HG02642 (cell line): ENCODE data around the gene NCOR1.
"Not testable (repeated sequence)": the region's sequence is repeated elsewhere in the genome, so short reads cannot be mapped to it uniquely, and the experiment has no call there.

Experiments used
- ATAC-seq: cut with Tn5 transposase; IDR thresholded peaks from one replicate; pipeline ENCODE4 v1.9.1; 2021; ENCODE audit warnings: mild to moderate bottlenecking; ENCODE audit not compliant: unreplicated experiment, poor library complexity

The NCOR1 gene

DNA sequence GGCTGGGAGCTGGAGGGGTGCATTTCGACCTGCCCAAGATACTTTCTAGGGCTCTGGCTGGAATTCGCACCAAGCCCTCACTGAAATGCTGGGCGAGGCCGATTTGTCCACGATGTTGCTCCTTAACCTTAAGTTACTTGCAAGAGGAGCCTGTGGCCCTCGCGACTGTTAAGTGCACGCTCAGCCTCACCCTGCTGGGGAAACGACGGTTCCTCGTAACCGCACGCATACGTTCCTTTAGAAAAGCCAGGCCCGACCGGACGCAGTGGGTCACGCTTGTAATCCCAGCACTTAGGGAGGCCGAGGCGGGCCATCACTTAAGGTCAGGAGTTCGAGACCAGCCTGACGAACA lies 607 bp upstream of the NCOR1 start:
- no peak for ATAC-seq

GRCh38 chr17:16215002-16215272 lies 397 bp downstream of the NCOR1 start:
- peak; percentile 41 for ATAC-seq

GRCh38 chr17:16214190-16215001 lies 938 bp downstream of the NCOR1 start:
- ATAC-seq, result no peak

DNA sequence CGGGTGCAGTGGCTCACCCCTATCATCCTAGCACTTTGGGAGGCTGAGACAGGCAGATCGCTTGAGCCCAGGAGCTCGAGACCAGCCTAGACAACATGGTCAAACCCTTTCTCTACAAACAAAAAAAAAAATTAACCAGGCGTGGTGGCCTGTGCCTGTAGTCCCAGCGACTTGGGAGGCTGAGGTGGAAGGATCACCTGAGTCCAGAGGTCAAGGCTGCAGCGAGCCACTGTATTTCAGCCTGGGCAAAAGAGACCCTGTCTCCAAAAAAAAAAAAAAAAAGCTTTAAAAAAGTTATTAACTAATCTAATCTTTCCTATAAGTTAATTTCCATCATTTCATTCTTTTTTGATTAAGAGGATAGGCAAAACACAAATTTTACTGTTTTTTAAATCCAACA lies 2.5 kb downstream of the NCOR1 start:
- ATAC-seq, result no peak

GRCh38 chr17:16211590-16211989 lies 3.7 kb downstream of the NCOR1 start:
- no peak for ATAC-seq

DNA sequence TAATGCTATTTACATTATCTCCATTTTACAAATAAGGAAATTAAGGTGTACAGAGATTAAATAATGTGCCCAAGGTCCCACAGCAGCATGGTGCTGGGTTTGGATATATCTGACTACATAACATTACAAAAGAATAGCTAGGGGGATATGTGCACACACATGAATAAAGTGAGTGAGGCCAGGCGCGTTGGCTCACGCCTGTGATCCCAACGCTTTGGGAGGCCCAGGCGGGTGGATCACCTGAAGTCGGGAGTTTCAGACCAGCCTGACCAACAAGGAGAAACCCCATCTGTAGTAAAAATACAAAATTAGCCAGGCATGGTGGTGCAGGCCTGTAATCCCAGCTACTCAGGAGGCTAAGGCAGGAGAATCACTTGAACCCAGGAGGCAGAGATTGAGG lies 10.6 kb downstream of the NCOR1 start:
- not testable (repeated sequence) for ATAC-seq

GRCh38 chr17:16202554-16203500 lies 12.5 kb downstream of the NCOR1 start:
- ATAC-seq, result not testable (repeated sequence)

DNA sequence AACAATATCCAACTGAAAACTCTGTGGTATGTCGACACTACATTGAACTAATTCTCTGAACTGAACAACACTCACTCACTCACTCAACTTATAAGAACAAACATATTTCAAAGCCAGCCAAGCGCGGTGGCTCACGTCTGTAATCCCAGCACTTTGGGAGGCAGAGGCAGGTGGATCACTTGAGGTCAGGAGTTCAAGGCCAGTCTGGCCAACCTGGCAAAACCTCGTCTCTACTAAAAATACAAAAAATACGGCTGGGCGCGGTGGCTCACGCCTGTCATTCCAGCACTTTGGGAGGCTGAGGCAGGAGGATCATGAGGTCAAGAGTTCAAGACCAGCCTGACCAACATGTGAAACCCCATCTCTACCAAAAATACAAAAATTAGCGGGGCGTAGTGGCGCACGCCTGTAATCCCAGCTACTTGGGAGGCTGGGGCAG lies 13.6 kb downstream of the NCOR1 start:
- ATAC-seq, result not testable (repeated sequence)

GRCh38 chr17:16199093-16199492 lies 16.2 kb downstream of the NCOR1 start:
- ATAC-seq, result no peak

DNA sequence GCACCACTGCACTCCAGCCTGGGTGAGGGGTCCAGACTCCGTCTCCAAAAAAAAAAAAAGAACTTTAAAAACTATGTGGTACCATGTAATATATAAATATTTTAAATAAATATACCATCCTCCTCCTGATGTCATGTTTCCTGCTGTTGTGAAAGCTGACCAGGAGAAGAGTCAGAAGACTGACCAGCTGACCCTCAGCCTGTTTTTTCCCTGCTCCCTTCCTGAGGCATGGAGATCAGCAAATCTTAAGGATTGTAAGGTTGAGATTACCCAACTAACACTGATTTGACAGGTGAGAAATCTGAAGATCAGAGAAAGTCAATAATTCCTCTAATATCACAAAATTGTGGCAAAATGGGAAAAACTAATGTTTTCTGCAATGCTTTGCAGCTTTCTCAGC lies 18.1 kb downstream of the NCOR1 start:
- ATAC-seq, result no peak

DNA sequence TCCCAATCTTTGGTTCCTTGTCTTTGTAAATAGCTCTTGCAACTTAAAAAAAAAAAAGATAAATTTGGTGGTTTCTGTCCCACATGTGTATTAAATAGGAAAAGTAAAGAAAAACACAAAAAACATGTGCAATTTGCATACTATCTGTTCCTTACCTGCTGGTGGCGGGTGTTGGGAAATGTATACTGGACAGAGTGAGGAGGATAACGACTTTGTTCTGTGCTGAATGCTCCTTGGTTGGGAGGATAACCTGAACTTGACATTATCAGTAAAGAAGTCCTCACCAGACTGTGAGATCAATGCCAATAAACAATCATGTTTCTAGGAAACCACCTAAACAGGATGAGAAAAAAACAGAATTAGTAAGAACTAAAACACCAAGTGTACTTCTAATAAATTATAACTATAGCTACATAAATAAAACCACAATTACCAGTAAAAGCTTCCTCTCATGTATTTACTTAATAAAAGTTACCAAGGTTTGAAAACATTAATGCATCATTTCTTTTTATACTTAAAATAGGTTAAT lies 21.0 kb downstream of the NCOR1 start:
- ATAC-seq, result not testable (repeated sequence)

DNA sequence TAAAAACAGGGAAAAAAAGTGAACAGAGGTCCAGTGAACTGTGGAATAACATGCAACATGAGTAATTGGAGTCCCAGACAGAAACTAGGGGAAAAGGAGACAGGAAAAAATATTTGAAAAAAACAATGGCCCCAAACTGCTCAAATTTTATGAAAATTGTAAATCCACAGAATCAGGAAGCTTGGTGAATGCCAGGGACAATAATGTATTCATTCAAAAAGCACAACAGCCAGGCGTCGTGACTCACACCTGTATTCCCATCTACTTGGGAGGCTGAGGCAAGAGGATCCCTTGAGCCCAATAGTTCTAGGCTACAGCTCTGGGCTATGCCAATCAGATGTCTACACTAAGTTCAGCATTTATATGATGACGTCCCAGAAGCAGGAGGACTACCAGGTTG lies 23.7 kb downstream of the NCOR1 start:
- no peak for ATAC-seq

GRCh38 chr17:16190703-16191360 lies 24.5 kb downstream of the NCOR1 start:
- ATAC-seq, result no peak

- no peak for ATAC-seq
These were observed 25.5 kb downstream of the NCOR1 start for GRCh38 chr17:16189791-16190348.

DNA sequence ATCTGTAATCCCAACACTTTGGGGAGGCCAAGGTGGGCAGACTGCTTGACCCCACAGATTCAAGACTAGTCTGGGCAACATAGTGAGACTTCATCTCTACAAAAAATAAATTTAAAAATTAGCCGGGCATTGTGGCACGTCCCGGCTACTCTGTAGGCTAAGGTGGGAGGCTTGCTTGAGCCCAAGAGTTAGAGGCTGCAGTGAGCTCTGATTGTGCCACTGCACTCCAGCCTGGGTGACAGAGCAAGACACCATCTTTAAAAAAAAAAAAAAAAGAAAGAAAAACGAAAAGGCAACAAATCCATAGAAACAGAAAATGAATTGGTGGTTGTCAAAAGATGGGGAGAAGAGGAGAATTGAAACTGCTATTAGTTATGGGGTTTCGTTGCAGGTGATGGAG lies 27.7 kb downstream of the NCOR1 start:
- ATAC-seq, result no peak

GRCh38 chr17:16181581-16181980 lies 33.8 kb downstream of the NCOR1 start:
- no peak for ATAC-seq

- no peak for ATAC-seq
These were observed 36.5 kb downstream of the NCOR1 start for GRCh38 chr17:16178836-16179235.

GRCh38 chr17:16171613-16172012 lies 43.7 kb downstream of the NCOR1 start:
- ATAC-seq, result no peak

DNA sequence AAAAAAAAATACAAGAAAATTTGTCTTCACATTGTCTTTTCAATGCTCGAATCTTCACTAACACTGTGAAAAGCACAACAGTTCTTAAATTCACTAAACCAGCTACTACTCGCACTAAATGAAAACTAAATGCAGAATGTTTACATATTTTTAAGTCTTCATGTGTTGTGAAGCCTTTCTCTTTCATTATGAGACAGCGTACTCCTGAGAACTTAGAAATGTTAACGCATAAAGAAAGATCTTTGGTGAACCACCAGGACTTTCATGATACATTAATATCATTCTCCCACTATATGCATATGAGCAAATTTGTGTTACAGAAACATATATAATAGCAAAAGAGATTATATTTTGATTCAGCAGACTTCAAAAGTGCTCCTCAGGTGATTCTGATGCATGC lies 48.6 kb downstream of the NCOR1 start:
- not testable (repeated sequence) for ATAC-seq

DNA sequence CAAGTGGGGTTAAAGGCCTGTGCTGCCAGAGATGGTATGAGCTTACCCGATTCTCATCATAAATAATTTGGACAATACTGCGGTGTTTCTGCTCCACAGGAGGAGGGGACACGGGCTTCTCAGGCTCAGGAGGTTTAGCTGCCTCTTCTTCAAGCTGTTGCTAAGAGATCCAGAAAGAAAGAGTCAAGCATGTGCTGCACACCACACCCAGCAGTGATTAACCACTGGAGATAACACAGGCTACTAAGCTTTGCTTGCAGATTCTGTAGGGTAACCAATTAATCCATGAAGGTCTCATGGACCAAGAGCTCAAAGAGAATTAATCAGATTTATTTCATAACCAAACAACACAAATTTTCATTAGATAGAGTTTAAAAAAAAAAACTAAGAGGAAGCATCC lies 56.6 kb downstream of the NCOR1 start:
- no peak for ATAC-seq
